Measurements from ENCODE around the gene CPLX3.
A peak's percentile ranks its signal among the peaks of the same experiment; 100 is the strongest.

Gene CPLX3

DNA sequence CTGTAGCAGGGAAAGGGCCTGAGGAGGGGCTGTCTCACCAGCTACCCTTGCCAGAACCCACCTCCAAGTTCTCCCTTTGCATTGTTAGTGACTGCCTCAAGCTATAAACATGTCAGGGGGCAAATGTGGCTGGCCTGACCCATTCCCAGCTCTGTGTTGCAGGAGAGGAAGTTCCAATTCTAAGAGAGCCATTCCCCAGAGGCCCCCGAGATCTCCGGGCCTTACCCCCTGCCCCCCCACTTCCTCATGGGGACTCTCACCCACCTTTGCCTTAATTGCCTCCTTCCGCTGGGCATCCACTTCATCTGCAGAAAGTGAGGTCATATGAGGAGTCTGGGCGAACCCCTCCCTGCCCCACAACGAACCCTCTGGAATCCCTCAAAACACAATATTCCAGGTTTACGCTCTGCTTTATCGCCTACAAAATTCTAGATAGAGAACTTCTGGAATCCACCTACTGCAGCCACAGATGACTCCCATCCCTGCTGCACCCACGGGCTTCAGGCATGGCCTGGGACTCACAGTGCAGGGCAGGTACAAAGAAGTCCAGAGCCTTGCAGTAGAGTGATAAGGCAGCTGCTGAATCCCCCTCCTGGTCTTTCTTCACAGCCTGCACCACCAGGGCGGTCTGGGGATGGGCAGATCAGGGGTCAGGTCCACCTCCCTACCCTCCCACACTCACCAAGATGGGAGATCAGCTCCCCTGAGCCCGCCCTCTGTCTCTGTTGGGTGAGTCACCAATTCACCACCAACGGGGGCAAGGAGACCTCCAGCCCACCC lies 12.5 kb downstream of the CPLX3 start:
- TF ChIP-seq, protein P1, sequence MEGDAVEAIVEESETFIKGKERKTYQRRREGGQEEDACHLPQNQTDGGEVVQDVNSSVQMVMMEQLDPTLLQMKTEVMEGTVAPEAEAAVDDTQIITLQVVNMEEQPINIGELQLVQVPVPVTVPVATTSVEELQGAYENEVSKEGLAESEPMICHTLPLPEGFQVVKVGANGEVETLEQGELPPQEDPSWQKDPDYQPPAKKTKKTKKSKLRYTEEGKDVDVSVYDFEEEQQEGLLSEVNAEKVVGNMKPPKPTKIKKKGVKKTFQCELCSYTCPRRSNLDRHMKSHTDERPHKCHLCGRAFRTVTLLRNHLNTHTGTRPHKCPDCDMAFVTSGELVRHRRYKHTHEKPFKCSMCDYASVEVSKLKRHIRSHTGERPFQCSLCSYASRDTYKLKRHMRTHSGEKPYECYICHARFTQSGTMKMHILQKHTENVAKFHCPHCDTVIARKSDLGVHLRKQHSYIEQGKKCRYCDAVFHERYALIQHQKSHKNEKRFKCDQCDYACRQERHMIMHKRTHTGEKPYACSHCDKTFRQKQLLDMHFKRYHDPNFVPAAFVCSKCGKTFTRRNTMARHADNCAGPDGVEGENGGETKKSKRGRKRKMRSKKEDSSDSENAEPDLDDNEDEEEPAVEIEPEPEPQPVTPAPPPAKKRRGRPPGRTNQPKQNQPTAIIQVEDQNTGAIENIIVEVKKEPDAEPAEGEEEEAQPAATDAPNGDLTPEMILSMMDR (IDR thresholded peaks at IDR 0.05; ENCODE audit: low read depth, low read length) = no peak

DNA sequence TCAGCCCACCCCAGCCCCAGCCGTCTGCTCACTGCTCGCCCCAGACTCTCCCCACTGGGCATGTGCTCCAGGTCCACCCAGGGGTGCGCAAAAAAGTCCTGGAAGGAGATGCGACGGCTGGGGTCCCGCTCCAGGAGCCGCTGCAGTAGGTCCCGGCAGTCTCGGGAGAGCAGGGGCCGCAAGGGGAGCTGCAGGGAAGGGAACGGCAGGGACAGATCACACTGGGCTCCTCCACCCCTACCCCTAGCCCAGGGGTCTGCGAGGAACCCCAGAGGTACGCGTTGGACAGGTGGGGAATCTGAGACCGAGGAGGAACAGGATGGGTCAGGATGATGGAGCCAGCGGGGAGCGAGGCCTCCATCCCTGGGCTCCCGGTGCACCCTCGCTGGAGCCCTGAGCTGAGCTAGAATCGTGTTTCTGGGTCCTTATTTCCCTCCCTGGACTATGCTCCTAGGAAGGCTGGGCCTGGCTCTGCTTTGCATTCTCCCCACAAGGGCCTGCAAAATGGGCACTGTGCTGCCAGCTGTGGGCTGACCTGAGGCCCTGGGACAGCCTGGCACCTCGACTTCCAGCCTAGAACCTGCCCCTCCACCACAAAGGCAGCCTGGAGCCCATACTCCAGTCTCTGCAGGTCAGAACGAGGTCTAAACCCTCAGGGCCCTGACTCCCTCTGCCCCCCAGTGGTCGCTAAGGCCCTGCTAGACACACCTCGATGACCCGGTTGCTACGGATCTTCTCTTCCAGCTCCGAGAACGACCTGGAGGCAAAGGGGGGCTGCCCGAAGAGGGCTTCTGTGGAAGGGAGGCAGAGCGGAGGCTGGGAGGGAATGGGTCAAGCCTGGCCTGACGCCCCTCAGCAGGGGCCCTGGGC lies 13.3 kb downstream of the CPLX3 start:
- DNase-seq (ENCODE audit: extremely low read depth, low read depth) = no peak
- TF ChIP-seq, protein P1 (IDR thresholded peaks at IDR 0.05; ENCODE audit: low read depth, low read length) = no peak

More for the DNA sequence above, 12.5 kb downstream of the CPLX3 start:
- DNase-seq (ENCODE audit: extremely low read depth, low read depth) = no peak

DNA sequence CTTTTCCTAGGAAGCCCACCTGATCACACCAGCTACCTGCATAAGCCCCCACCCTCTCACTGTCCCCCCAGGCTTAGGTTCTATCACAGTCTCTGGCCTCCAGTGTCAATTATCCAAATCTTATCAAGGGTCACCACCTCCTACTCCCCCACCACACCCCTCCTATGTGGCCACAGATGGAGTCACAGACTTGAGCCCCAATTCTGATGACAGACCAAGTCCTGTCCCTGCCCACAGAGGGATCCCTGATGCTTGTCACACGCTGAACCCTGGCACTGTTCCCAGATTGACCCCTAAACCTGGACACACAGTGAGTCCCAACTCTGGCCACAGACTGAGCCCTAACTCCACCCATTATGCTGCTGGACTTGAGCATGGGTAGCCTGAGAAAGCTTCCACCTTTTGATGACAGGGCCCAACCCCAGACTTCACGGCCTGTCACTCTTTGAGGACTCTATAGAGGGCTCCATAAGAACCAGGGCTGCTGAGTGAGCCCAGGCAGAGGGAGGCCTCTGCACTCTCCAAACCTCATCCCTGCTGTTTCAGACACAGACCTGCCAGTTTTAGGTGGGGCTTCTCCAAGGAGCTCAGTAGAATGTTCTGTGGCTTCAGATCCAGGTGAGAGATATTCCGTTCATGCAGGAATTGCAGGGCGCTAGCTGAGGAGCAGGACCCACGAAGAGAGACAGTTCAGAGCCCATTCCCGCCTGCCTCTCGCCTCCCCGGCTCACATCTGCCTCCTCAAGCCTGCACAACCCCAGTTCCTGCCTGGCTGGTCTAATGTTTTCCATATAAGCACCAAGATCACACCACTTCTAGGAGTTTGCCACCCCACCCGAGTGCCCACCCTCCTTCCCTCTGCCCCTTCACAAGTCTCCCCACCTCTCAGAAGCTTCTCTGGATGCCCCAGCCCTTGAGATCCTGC lies 14.7 kb downstream of the CPLX3 start:
- no peak for DNase-seq (ENCODE audit: extremely low read depth, low read depth)
- TF ChIP-seq, protein P1 (IDR thresholded peaks at IDR 0.05; ENCODE audit: low read depth, low read length) = no peak

DNA sequence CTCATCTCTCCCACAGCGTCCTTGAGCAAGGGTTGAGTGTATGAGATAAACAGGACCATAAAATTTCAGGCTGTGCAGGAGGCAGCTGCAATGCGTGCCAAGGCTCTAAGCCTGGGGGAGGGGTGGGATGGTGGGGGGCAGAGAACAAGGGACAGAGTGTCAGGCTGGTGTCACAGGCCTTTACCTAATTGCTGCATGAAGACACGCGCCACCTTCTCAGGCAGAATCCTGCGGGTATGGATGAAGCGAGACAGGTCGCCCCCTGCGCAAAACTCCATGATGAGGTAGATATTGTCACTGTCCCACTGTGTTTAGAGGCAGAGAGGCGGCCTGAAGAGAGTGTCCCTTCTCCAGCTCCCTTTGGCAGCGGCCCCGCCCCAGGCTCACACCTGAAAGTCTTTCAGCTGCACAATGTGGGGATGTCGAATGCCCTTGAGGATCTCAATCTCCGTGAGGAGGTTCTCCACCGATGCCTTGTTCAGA lies 15.5 kb downstream of the CPLX3 start:
- TF ChIP-seq, protein P1 (IDR thresholded peaks at IDR 0.05; ENCODE audit: low read depth, low read length) = no peak

DNA sequence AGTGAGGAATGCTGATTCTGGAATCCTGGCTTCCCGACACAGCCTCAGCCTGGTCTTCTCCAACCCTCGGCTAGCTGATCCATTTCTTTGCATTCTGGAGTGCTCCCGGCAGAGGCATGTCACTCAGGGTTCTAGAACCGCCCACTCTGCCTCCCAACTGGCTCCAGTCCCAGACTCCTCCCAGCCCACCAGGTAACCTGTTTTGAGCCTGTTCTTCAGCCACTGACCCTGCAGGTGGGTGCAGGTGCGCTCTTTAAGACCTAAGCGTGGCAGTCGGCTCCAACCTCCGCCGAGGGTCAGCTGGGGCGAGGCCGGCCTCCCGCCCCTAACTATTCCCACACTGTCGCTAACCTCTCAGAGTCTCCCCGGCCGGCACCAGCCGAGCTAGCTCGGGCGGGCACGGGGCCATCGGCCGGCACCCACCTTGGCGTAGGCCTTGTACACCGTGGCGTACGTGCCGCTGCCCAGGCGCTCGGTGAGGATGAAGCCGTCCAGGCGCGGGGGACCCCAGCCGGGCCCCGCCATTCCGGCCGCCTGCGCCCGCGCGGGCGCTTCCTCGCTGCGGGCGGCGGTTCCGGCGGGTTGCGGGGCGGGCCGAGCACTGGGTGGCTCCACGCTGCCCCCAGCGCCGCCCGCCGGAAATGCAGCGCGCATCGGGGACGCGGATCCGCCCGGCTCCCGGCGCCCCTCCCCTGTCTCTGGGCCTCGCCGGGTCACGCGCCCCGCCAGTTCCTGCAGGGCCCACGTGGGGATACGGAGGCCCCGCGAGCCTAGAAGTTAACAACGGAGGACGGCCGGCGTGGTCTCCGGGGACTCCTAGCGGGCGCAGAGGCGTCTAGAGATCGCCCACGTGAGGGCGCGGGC lies 16.4 kb downstream of the CPLX3 start, which contains the start of gene ULK3:
Gene ULK3 (minus strand): TSS at position 576 of the 864 bp plus-strand sequence. CDS start 51 bp downstream, at position 525.
- DNase-seq (ENCODE audit: extremely low read depth, low read depth) = peak; percentile 41
- TF ChIP-seq, protein P1 (IDR thresholded peaks at IDR 0.05; ENCODE audit: low read depth, low read length) = peak; percentile 27

More for the DNA sequence above, 15.5 kb downstream of the CPLX3 start:
- no peak for DNase-seq (ENCODE audit: extremely low read depth, low read depth)

DNA sequence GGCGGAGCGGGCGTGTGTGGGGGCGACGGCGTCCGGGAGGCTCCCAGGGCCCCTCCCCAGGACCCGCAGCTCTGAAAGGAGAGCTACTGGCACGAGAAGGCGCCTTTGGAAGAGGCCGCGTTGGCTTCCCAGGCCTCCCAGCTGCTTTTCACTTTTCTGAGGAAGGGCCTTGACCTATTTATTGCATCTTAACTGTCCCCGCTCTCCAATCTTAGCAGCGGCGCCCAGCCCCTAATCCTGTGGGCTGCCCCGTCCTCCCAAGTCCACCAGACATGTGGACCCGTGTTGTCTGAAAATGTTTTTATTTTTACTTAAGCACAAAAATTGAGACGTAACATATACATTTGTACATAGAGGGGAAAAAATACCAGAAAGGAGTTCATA lies 17.0 kb downstream of the CPLX3 start:
- no peak for DNase-seq (ENCODE audit: extremely low read depth, low read depth)
- TF ChIP-seq, protein P1 (IDR thresholded peaks at IDR 0.05; ENCODE audit: low read depth, low read length) = no peak
